IMR-90 (cell line): ENCODE results near the gene MROH2B. TPM values are rescaled to one million over a fixed set of nuclear protein-coding genes. Genes with fewer than 3 reads are reported as not detected.

Experiments
- ATAC-seq: fragments of 200-7000 bp; cut with Tn5 transposase; 2 replicates; pipeline ENCODE4 v1.9.1; 2020; ENCODE audit warnings: low read depth, mild to moderate bottlenecking, moderate library complexity
- BruUV-seq: library from RNA; stranded (reverse); fragments of 400-500 nt; replicated peaks from 2 replicates; lab custom pipeline; 2021; lab: Mats Ljungman, UMichigan
- CTCF ChIA-PET: fragments of 300-600 bp; formaldehyde crosslinking; extraction: SDS; loops from one replicate; lab custom pipeline; 2021; ENCODE audit warnings: antibody characterized with exemption; lab: Yijun Ruan, JAX
- POLR2A ChIA-PET: fragments of 300-600 bp; sonication (Branson Sonifier 250); formaldehyde crosslinking; loops from one replicate; lab custom pipeline; 2022; ENCODE audit warnings: antibody characterized with exemption; ENCODE audit not compliant: unreplicated experiment; lab: Charles Lee
- DNase-seq: peaks from one replicate; pipeline ENCODE4 v3.0.0; 2013
- H2AFZ ChIP-seq: replicated peaks from 2 replicates; pipeline ENCODE3; 2013; ENCODE audit warnings: low read length, mild to moderate bottlenecking; ENCODE audit not compliant: poor library complexity
- H2AK5ac ChIP-seq: 2 replicates; pipeline ENCODE4 v1.6.1; 2013; ENCODE audit warnings: low read depth, low read length, inconsistent platforms
- H2AK9ac ChIP-seq: replicated peaks from 2 replicates; pipeline ENCODE3; 2013; ENCODE audit warnings: mild to moderate bottlenecking, low read depth, low read length, moderate library complexity; ENCODE audit not compliant: poor library complexity
- H2BK120ac ChIP-seq: 2 replicates; pipeline ENCODE4 v1.6.1; 2013; ENCODE audit warnings: low read depth, low read length, inconsistent platforms
- H2BK15ac ChIP-seq: 3 replicates; pipeline ENCODE4 v1.6.1; 2013; ENCODE audit warnings: low read depth, low read length, inconsistent platforms
- H2BK20ac ChIP-seq: 2 replicates; pipeline ENCODE4 v1.6.1; 2013; ENCODE audit warnings: low read depth, mild to moderate bottlenecking, inconsistent platforms, low read length, moderate library complexity
- H2BK5ac ChIP-seq: 2 replicates; pipeline ENCODE4 v1.6.1; 2013; ENCODE audit warnings: mild to moderate bottlenecking, low read depth, low read length, inconsistent platforms; ENCODE audit not compliant: poor library complexity, severe bottlenecking
- H3K14ac ChIP-seq: replicated peaks from 2 replicates; pipeline ENCODE4 v1.6.1; 2013; ENCODE audit warnings: low read depth, low read length, inconsistent platforms
- H3K18ac ChIP-seq: 2 replicates; pipeline ENCODE4 v1.6.1; 2013; ENCODE audit warnings: low read depth, low read length, control low read depth
- H3K23ac ChIP-seq: 2 replicates; pipeline ENCODE4 v1.6.1; 2013; ENCODE audit warnings: low read depth, low read length, inconsistent platforms
- H3K27ac ChIP-seq: 2 replicates; pipeline ENCODE4 v1.5.1; 2013; ENCODE audit warnings: mild to moderate bottlenecking, control low read depth, low read length; ENCODE audit not compliant: insufficient read depth
- H3K27me3 ChIP-seq: 2 replicates; pipeline ENCODE4 v1.6.1; 2013; ENCODE audit warnings: low read length; ENCODE audit not compliant: control insufficient read depth, insufficient read depth
- H3K36me3 ChIP-seq: 2 replicates; pipeline ENCODE4 v1.6.1; 2013; ENCODE audit warnings: low read length, mixed read lengths; ENCODE audit not compliant: control insufficient read depth, insufficient read depth
- H3K4ac ChIP-seq: 2 replicates; pipeline ENCODE4 v1.6.1; 2013; ENCODE audit warnings: low read depth, low read length, inconsistent platforms
- H3K4me1 ChIP-seq: 2 replicates; pipeline ENCODE4 v1.6.1; 2013; ENCODE audit warnings: low read length, mixed read lengths; ENCODE audit not compliant: control insufficient read depth, insufficient read depth
- H3K4me2 ChIP-seq: 2 replicates; pipeline ENCODE4 v1.6.1; 2013; ENCODE audit warnings: low read depth, mild to moderate bottlenecking, control low read depth, low read length, moderate library complexity
- H3K4me3 ChIP-seq: 2 replicates; pipeline ENCODE4 v1.5.1; 2013; ENCODE audit warnings: low read depth, mild to moderate bottlenecking, control low read depth, low read length, moderate library complexity; ENCODE audit not compliant: insufficient read depth
- H3K56ac ChIP-seq: 2 replicates; pipeline ENCODE4 v1.6.1; 2013; ENCODE audit warnings: low read length, inconsistent platforms; ENCODE audit not compliant: insufficient read depth; ENCODE audit errors: extremely low read depth
- H3K79me1 ChIP-seq, 2 experiments: 2 replicates each; pipeline ENCODE4 v1.6.1; 2013; ENCODE audit warnings: low read length in 2 of 2, inconsistent platforms in 1 of 2, low read depth in 1 of 2
- H3K9ac ChIP-seq: 2 replicates; pipeline ENCODE4 v1.6.1; 2013; ENCODE audit warnings: low read depth, low read length, control low read depth
- H3K9me1 ChIP-seq: 2 replicates; pipeline ENCODE4 v1.6.1; 2013; ENCODE audit warnings: low read length, inconsistent platforms; ENCODE audit not compliant: insufficient read depth
- H3K9me3 ChIP-seq: 2 replicates; pipeline ENCODE4 v1.6.1; 2013; ENCODE audit warnings: low read length; ENCODE audit not compliant: control insufficient read depth, insufficient read depth
- H4K20me1 ChIP-seq: 2 replicates; pipeline ENCODE4 v1.6.1; 2013; ENCODE audit warnings: low read length, inconsistent platforms; ENCODE audit not compliant: insufficient read depth
- H4K5ac ChIP-seq: 2 replicates; pipeline ENCODE4 v1.6.1; 2013; ENCODE audit warnings: mild to moderate bottlenecking, low read depth, low read length, control low read depth
- H4K8ac ChIP-seq, 2 experiments: 2 replicates each; pipeline ENCODE4 v1.6.1; 2013; ENCODE audit warnings: low read depth in 2 of 2, low read length in 2 of 2, control low read depth in 1 of 2, inconsistent platforms in 1 of 2
- H4K91ac ChIP-seq: 2 replicates; pipeline ENCODE4 v1.6.1; 2013; ENCODE audit warnings: low read depth, low read length, inconsistent platforms; ENCODE audit not compliant: insufficient read depth
- BHLHE40 ChIP-seq: fragments of 150-350 bp; IDR thresholded peaks from 2 replicates; pipeline ENCODE4 v1.6.1; 2016; ENCODE audit warnings: mild to moderate bottlenecking, low read depth, low read length
- MAFK ChIP-seq: IDR thresholded peaks from 2 replicates; pipeline ENCODE4 v1.6.1; 2012; ENCODE audit warnings: low read depth, low read length, improper control_type of control experiment
- RCOR1 ChIP-seq: IDR thresholded peaks from 2 replicates; pipeline ENCODE4 v1.6.1; 2012; ENCODE audit warnings: mild to moderate bottlenecking, low read length, improper control_type of control experiment; ENCODE audit not compliant: insufficient replicate concordance
- WGBS, 2 experiments: methylation state at CpG; one replicate each; pipeline versions ENCODE4 v1.1.5 to v1.1.7; 2013; ENCODE audit warnings: missing lambda C conversion rate in 2 of 2; ENCODE audit not compliant: insufficient read length in 1 of 2; ENCODE audit errors: extremely low coverage in 2 of 2; 5-methylcytosine and 5-hydroxymethylcytosine counted together
- dilution Hi-C: fragments of 300-500 bp; cut with HindIII; formaldehyde crosslinking; loops from one replicate; pipeline ENCODE4 v1.14.3; 2018; ENCODE audit warnings: low sequenced_read_pairs; ENCODE audit not compliant: unreplicated experiment
- in situ Hi-C: fragments of 300-500 bp; cut with MboI; formaldehyde crosslinking; loops from 3 replicates; pipeline ENCODE4 v1.14.3; 2019; ENCODE audit warnings: low sequenced_read_pairs, inconsistent platforms, mixed read lengths
- intact Hi-C: fragments of 100-400 bp; cut with micrococcal nuclease; formaldehyde crosslinking; loops from 2 replicates; pipeline ENCODE4 v1.10.0; 2022
- polyA plus RNA-seq, 3 experiments: library from polyadenylated mRNA; depleted of rRNA; stranded (reverse); fragments of >200 nt; gene quantifications; 2 replicates each; pipeline ENCODE4 v1.2.3, GENCODE V29; 2012; ENCODE audit warnings: low replicate concordance in 1 of 3
- total RNA-seq: library from RNA; depleted of rRNA; stranded (reverse); fragments of >200 nt; gene quantifications from 2 replicates; pipeline ENCODE4 v1.2.3, GENCODE V29; 2012
- TF ChIP-seq, protein P1 (sequence below): fragments of 150-350 bp; IDR thresholded peaks from 2 replicates; pipeline ENCODE4 v1.6.1; 2016; ENCODE audit warnings: low read depth, mild to moderate bottlenecking, low read length, moderate library complexity, borderline replicate concordance

Gene MROH2B
- total and polyA plus RNA-seq, 2 of the 4 experiments (the other 2 are of a cell fraction): not detected

DNA sequence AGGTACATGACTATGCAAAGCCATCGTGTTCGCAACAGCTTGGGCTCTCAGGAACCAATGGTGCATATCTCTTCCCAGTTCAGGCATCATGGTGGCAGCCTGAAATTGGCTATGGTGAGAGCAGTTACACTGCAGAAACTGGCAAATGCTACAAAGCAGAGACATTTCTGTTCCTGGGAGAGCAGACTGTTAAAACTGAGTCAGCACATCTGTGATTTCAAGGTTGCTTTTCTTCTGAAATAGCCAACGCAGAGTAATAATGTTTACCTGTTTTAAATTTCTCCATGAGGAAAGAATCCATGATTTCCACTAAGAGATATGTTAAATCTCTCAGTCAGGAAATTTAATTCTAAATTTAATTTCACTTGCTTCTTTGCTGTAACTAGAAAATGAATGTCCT, 114.1 kb downstream of the MROH2B start:
- H2BK120ac ChIP-seq: no peak overlapping the region
- H4K91ac ChIP-seq: no peak overlapping the region
- no peak overlapping the region for H2BK20ac ChIP-seq
- peak overlapping the region; percentile 68 for H2AFZ ChIP-seq
- H2BK5ac ChIP-seq: no peak overlapping the region
- H3K27ac ChIP-seq: no peak overlapping the region
- no peaks in the 10 kb centered on the region for H3K4me1 ChIP-seq
- no peaks in the 10 kb centered on the region for H3K36me3 ChIP-seq
- TF ChIP-seq, protein P1, sequence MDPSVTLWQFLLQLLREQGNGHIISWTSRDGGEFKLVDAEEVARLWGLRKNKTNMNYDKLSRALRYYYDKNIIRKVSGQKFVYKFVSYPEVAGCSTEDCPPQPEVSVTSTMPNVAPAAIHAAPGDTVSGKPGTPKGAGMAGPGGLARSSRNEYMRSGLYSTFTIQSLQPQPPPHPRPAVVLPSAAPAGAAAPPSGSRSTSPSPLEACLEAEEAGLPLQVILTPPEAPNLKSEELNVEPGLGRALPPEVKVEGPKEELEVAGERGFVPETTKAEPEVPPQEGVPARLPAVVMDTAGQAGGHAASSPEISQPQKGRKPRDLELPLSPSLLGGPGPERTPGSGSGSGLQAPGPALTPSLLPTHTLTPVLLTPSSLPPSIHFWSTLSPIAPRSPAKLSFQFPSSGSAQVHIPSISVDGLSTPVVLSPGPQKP: no peak
- TF ChIP-seq BHLHE40 (no peak), MAFK (peak; percentile 64), RCOR1 (no peak)
- H3K14ac ChIP-seq: no peak overlapping the region
- intact Hi-C loops: no loop called here
- in situ Hi-C loops: no loop called here
- H3K23ac ChIP-seq: no peak overlapping the region
- H3K4me3 ChIP-seq: no peak overlapping the region
- no peaks in the 10 kb centered on the region for H3K9me1 ChIP-seq
- H2AK5ac ChIP-seq: no peak overlapping the region
- no peaks in the 10 kb centered on the region for H4K20me1 ChIP-seq
- no peaks in the 10 kb centered on the region for H3K79me1 ChIP-seq
- no peak overlapping the region for H2AK9ac ChIP-seq
- H3K27me3 ChIP-seq: no peaks in the 10 kb centered on the region
- BruUV-seq: no TSS peak
- no peak overlapping the region for H4K8ac ChIP-seq
- no peak overlapping the region for H3K18ac ChIP-seq
- H4K5ac ChIP-seq: no peak overlapping the region
- dilution Hi-C loops: no loop called here
- 100% methylated on average over 2 of the region's 3 CpGs; no CpG with 5 or more reads in 1 of the 2 experiments for WGBS, 2 experiments
- peaks cover 9% of the 10 kb centered on the region for H3K9me3 ChIP-seq
- H3K9ac ChIP-seq: no peak overlapping the region
- no peak overlapping the region for H3K4me2 ChIP-seq
- no peak overlapping the region for H3K56ac ChIP-seq
- DNase-seq: no peak
- no peak overlapping the region for H2BK15ac ChIP-seq
- CTCF ChIA-PET: no interaction called here
- POLR2A ChIA-PET: no interaction called here
- no peak for ATAC-seq
- no peak overlapping the region for H3K4ac ChIP-seq
